ENCODE data around the gene CAP1. TPM values are rescaled to one million over a fixed set of nuclear protein-coding genes. Genes with fewer than 3 reads are reported as not detected.
A peak's percentile ranks its signal among the peaks of the same experiment; 100 is the strongest.
"Not testable (repeated sequence)": the region's sequence is repeated elsewhere in the genome, so short reads cannot be mapped to it uniquely, and the experiment has no call there.

The CAP1 gene
- total RNA-seq = 79.3 TPM

GRCh38 chr1:40040511-40041465 is at the start of gene CAP1:
CAP1 (plus strand) TSS chr1:40040729; CDS start chr1:40059347, 18,618 bp downstream.
- Histone ChIP-seq H3K9ac (ENCODE audit: low read depth in 1 of 3, low read length in 3 of 3) (peak within 1 kb of the TSS; percentile 100), H3K9me3 (ENCODE audit: control insufficient read depth in 3 of 3, low read length in 3 of 3) (no peaks in the 10 kb centered on the region), H3K4me3 (ENCODE audit: low read length in 3 of 3) (peak within 1 kb of the TSS; percentile 95 to 99 (median 99)), H3K4me1 (ENCODE audit: control insufficient read depth in 3 of 3, insufficient read depth in 3 of 3, low read length in 3 of 3) (peaks cover 44 to 72% (median 53%) of the 10 kb centered on the region in 3 donors), H3K36me3 (ENCODE audit: control insufficient read depth in 3 of 3, insufficient read depth in 3 of 3, low read length in 3 of 3) (peaks cover 3 to 9% (median 5%) of the 10 kb centered on the region in 3 donors), H3K27me3 (ENCODE audit: control insufficient read depth in 3 of 3, insufficient read depth in 3 of 3, low read length in 3 of 3) (no peaks in the 10 kb centered on the region), H3K27ac (ENCODE audit: low read depth, low read length) (peak within 1 kb of the TSS; percentile 100)

- H3K4me1 ChIP-seq (ENCODE audit: control insufficient read depth in 3 of 3, insufficient read depth in 3 of 3, low read length in 3 of 3) = no peaks in the 10 kb centered on the region
- no peak overlapping the region for H3K27ac ChIP-seq (ENCODE audit: low read depth, low read length)
- no peaks in the 10 kb centered on the region for H3K36me3 ChIP-seq (ENCODE audit: control insufficient read depth in 3 of 3, insufficient read depth in 3 of 3, low read length in 3 of 3)
- no peak overlapping the region for H3K9ac ChIP-seq (ENCODE audit: low read depth in 1 of 3, low read length in 3 of 3)
- H3K9me3 ChIP-seq (ENCODE audit: control insufficient read depth in 3 of 3, low read length in 3 of 3) = no peaks in the 10 kb centered on the region
- no peak overlapping the region for H3K4me3 ChIP-seq (ENCODE audit: low read length in 3 of 3)
- no peaks in the 10 kb centered on the region for H3K27me3 ChIP-seq (ENCODE audit: control insufficient read depth in 3 of 3, insufficient read depth in 3 of 3, low read length in 3 of 3)
Observed at GRCh38 chr1:39992234-39992633, 48.3 kb upstream of the CAP1 start.

DNA sequence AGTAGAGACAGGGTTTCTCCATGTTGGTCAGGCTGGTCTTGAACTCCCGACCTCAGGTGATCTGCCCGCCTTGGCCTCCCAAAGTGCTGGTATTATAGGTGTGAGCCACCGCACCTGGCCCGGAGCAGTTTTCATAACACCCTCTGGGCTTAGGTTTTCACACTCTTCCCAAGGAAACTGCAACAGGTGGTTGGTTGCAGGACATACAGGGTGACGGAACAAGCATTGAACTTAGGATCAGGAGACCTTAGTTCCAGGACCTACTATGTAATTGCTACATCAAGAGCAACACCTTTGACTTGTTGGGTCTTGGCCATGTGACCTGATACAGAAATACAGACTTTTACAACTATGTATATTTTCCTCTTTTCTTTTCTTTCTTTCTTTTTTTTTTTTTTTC is 47.6 kb upstream of the CAP1 start:
- H3K27me3 ChIP-seq (ENCODE audit: control insufficient read depth in 3 of 3, insufficient read depth in 3 of 3, low read length in 3 of 3) = no peaks in the 10 kb centered on the region
- H3K9ac ChIP-seq (ENCODE audit: low read depth in 1 of 3, low read length in 3 of 3) = no peak overlapping the region
- H3K27ac ChIP-seq (ENCODE audit: low read depth, low read length) = no peak overlapping the region
- H3K9me3 ChIP-seq (ENCODE audit: control insufficient read depth in 3 of 3, low read length in 3 of 3) = no peaks in the 10 kb centered on the region
- H3K4me3 ChIP-seq (ENCODE audit: low read length in 3 of 3) = no peak overlapping the region
- no peaks in the 10 kb centered on the region for H3K4me1 ChIP-seq (ENCODE audit: control insufficient read depth in 3 of 3, insufficient read depth in 3 of 3, low read length in 3 of 3)
- H3K36me3 ChIP-seq (ENCODE audit: control insufficient read depth in 3 of 3, insufficient read depth in 3 of 3, low read length in 3 of 3) = no peaks in the 10 kb centered on the region

- no peaks in the 10 kb centered on the region for H3K9me3 ChIP-seq (ENCODE audit: control insufficient read depth in 3 of 3, low read length in 3 of 3)
- H3K4me3 ChIP-seq (ENCODE audit: low read length in 3 of 3) = no peak overlapping the region
- no peak overlapping the region for H3K27ac ChIP-seq (ENCODE audit: low read depth, low read length)
- no peak overlapping the region for H3K9ac ChIP-seq (ENCODE audit: low read depth in 1 of 3, low read length in 3 of 3)
- H3K27me3 ChIP-seq (ENCODE audit: control insufficient read depth in 3 of 3, insufficient read depth in 3 of 3, low read length in 3 of 3) = no peaks in the 10 kb centered on the region
- H3K4me1 ChIP-seq (ENCODE audit: control insufficient read depth in 3 of 3, insufficient read depth in 3 of 3, low read length in 3 of 3) = no peaks in the 10 kb centered on the region
- H3K36me3 ChIP-seq (ENCODE audit: control insufficient read depth in 3 of 3, insufficient read depth in 3 of 3, low read length in 3 of 3) = no peaks in the 10 kb centered on the region
Observed at GRCh38 chr1:39995973-39996393, 44.5 kb upstream of the CAP1 start.

- Histone ChIP-seq H3K9ac (ENCODE audit: low read depth in 1 of 3, low read length in 3 of 3) (no peak overlapping the region), H3K27ac (ENCODE audit: low read depth, low read length) (no peak overlapping the region), H3K36me3 (ENCODE audit: control insufficient read depth in 3 of 3, insufficient read depth in 3 of 3, low read length in 3 of 3) (no peaks in the 10 kb centered on the region), H3K4me1 (ENCODE audit: control insufficient read depth in 3 of 3, insufficient read depth in 3 of 3, low read length in 3 of 3) (no peaks in the 10 kb centered on the region), H3K27me3 (ENCODE audit: control insufficient read depth in 3 of 3, insufficient read depth in 3 of 3, low read length in 3 of 3) (no peaks in the 10 kb centered on the region), H3K9me3 (ENCODE audit: control insufficient read depth in 3 of 3, low read length in 3 of 3) (no peaks in the 10 kb centered on the region), H3K4me3 (ENCODE audit: low read length in 3 of 3) (no peak overlapping the region)
Observed at GRCh38 chr1:39996396-39997004, 44.0 kb upstream of the CAP1 start.

DNA sequence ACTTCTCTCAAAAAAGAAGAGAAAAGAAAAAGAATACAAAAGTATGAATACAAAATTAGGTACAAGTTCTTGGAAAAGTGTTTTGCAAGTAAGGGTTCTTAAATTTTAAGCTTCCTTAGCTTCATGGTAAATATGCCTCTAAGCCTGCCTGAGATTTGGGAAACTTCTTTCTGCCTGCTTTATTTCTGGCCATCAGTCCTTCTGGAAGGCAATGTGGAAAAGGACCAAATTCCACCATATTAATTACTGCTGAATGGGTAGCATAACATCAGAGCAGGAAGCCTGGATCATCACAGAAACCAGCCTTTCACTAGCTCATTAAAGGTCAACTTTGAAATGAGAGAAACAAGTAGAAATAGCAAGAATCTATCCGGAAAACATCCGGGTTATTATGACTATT is 39.1 kb upstream of the CAP1 start:
- no peaks in the 10 kb centered on the region for H3K4me1 ChIP-seq (ENCODE audit: control insufficient read depth in 3 of 3, insufficient read depth in 3 of 3, low read length in 3 of 3)
- H3K27me3 ChIP-seq (ENCODE audit: control insufficient read depth in 3 of 3, insufficient read depth in 3 of 3, low read length in 3 of 3) = no peaks in the 10 kb centered on the region
- no peak overlapping the region for H3K9ac ChIP-seq (ENCODE audit: low read depth in 1 of 3, low read length in 3 of 3)
- no peak overlapping the region for H3K4me3 ChIP-seq (ENCODE audit: low read length in 3 of 3)
- no peaks in the 10 kb centered on the region for H3K36me3 ChIP-seq (ENCODE audit: control insufficient read depth in 3 of 3, insufficient read depth in 3 of 3, low read length in 3 of 3)
- no peak overlapping the region for H3K27ac ChIP-seq (ENCODE audit: low read depth, low read length)
- H3K9me3 ChIP-seq (ENCODE audit: control insufficient read depth in 3 of 3, low read length in 3 of 3) = no peaks in the 10 kb centered on the region

GRCh38 chr1:40003156-40004093 is 37.1 kb upstream of the CAP1 start:
- H3K36me3 ChIP-seq (ENCODE audit: control insufficient read depth in 3 of 3, insufficient read depth in 3 of 3, low read length in 3 of 3) = no peaks in the 10 kb centered on the region
- no peaks in the 10 kb centered on the region for H3K9me3 ChIP-seq (ENCODE audit: control insufficient read depth in 3 of 3, low read length in 3 of 3)
- no peak overlapping the region for H3K27ac ChIP-seq (ENCODE audit: low read depth, low read length)
- H3K4me3 ChIP-seq (ENCODE audit: low read length in 3 of 3) = no peak overlapping the region
- no peaks in the 10 kb centered on the region for H3K4me1 ChIP-seq (ENCODE audit: control insufficient read depth in 3 of 3, insufficient read depth in 3 of 3, low read length in 3 of 3)
- H3K27me3 ChIP-seq (ENCODE audit: control insufficient read depth in 3 of 3, insufficient read depth in 3 of 3, low read length in 3 of 3) = no peaks in the 10 kb centered on the region
- H3K9ac ChIP-seq (ENCODE audit: low read depth in 1 of 3, low read length in 3 of 3) = no peak overlapping the region

GRCh38 chr1:40004857-40005256 is 35.7 kb upstream of the CAP1 start:
- H3K9ac ChIP-seq (ENCODE audit: low read depth in 1 of 3, low read length in 3 of 3) = no peak overlapping the region
- no peaks in the 10 kb centered on the region for H3K27me3 ChIP-seq (ENCODE audit: control insufficient read depth in 3 of 3, insufficient read depth in 3 of 3, low read length in 3 of 3)
- H3K27ac ChIP-seq (ENCODE audit: low read depth, low read length) = no peak overlapping the region
- no peaks in the 10 kb centered on the region for H3K36me3 ChIP-seq (ENCODE audit: control insufficient read depth in 3 of 3, insufficient read depth in 3 of 3, low read length in 3 of 3)
- H3K4me1 ChIP-seq (ENCODE audit: control insufficient read depth in 3 of 3, insufficient read depth in 3 of 3, low read length in 3 of 3) = no peaks in the 10 kb centered on the region
- H3K9me3 ChIP-seq (ENCODE audit: control insufficient read depth in 3 of 3, low read length in 3 of 3) = no peaks in the 10 kb centered on the region
- no peak overlapping the region for H3K4me3 ChIP-seq (ENCODE audit: low read length in 3 of 3)

GRCh38 chr1:40007481-40008034 is 33.0 kb upstream of the CAP1 start:
- not testable (repeated sequence) for H3K9me3 ChIP-seq (ENCODE audit: control insufficient read depth in 3 of 3, low read length in 3 of 3); H3K27ac ChIP-seq (ENCODE audit: low read depth, low read length); H3K27me3 ChIP-seq (ENCODE audit: control insufficient read depth in 3 of 3, insufficient read depth in 3 of 3, low read length in 3 of 3); H3K4me1 ChIP-seq (ENCODE audit: control insufficient read depth in 3 of 3, insufficient read depth in 3 of 3, low read length in 3 of 3); H3K9ac ChIP-seq (ENCODE audit: low read depth in 1 of 3, low read length in 3 of 3); H3K4me3 ChIP-seq (ENCODE audit: low read length in 3 of 3); H3K36me3 ChIP-seq (ENCODE audit: control insufficient read depth in 3 of 3, insufficient read depth in 3 of 3, low read length in 3 of 3)

Measured in skeletal muscle tissue (tissue), 4 donors.